Subcutaneous abdominal adipose tissue (tissue), 5 donors: ENCODE results near the gene VIPR2.

ENCODE experiments used
- H3K27ac ChIP-seq: one replicate; pipeline ENCODE4 v1.7.0; 2013; ENCODE audit warnings: low read depth, mild to moderate bottlenecking, inconsistent platforms, low read length, moderate library complexity
- H3K27me3 ChIP-seq, 5 donors: one replicate each; pipeline ENCODE4 v1.7.0; 2013; ENCODE audit warnings: low read length in 5 of 5, inconsistent platforms in 1 of 5; ENCODE audit not compliant: control insufficient read depth in 5 of 5, insufficient read depth in 4 of 5
- H3K36me3 ChIP-seq, 5 donors: one replicate each; pipeline ENCODE4 v1.7.0; 2013; ENCODE audit warnings: low read length in 5 of 5; ENCODE audit not compliant: control insufficient read depth in 5 of 5, insufficient read depth in 5 of 5
- H3K4me1 ChIP-seq, 5 donors: one replicate each; pipeline ENCODE4 v1.7.0; 2013; ENCODE audit warnings: low read length in 5 of 5, mild to moderate bottlenecking in 3 of 5, moderate library complexity in 1 of 5; ENCODE audit not compliant: control insufficient read depth in 5 of 5, insufficient read depth in 5 of 5
- H3K4me3 ChIP-seq, 5 donors: one replicate each; pipeline ENCODE4 v1.7.0; 2013; ENCODE audit warnings: low read length in 5 of 5, low read depth in 1 of 5
- H3K9ac ChIP-seq, 5 donors: one replicate each; pipeline ENCODE4 v1.7.0; 2013; ENCODE audit warnings: low read length in 5 of 5, mild to moderate bottlenecking in 4 of 5, moderate library complexity in 3 of 5
- H3K9me3 ChIP-seq, 5 donors: one replicate each; pipeline ENCODE4 v1.7.0; 2013; ENCODE audit warnings: low read length in 5 of 5; ENCODE audit not compliant: control insufficient read depth in 5 of 5
- donor health status: healthy.
- donor health status: healthy.
- donor health status: healthy.
- donor health status: healthy.
- donor health status: healthy.

Gene VIPR2

GRCh38 chr7:159122276-159122675 lies 22.4 kb downstream of the VIPR2 start:
- no peak overlapping the region for H3K4me3 ChIP-seq
- no peaks in the 10 kb centered on the region for H3K36me3 ChIP-seq
- peaks cover 0 to 2% (median 0%) of the 10 kb centered on the region in 5 donors for H3K4me1 ChIP-seq
- peaks cover 3 to 26% (median 15%) of the 10 kb centered on the region in 5 donors for H3K27me3 ChIP-seq
- no peak overlapping the region for H3K9ac ChIP-seq
- H3K27ac ChIP-seq: no peak overlapping the region
- H3K9me3 ChIP-seq: peaks cover 0 to 3% (median 0%) of the 10 kb centered on the region in 5 donors

GRCh38 chr7:159121476-159121875 lies 23.2 kb downstream of the VIPR2 start:
- no peak overlapping the region for H3K4me3 ChIP-seq
- H3K27ac ChIP-seq: no peak overlapping the region
- no peak overlapping the region for H3K9ac ChIP-seq
- H3K36me3 ChIP-seq: no peaks in the 10 kb centered on the region
- peaks cover 3 to 24% (median 13%) of the 10 kb centered on the region in 5 donors for H3K27me3 ChIP-seq
- H3K4me1 ChIP-seq: peaks cover 0 to 4% (median 0%) of the 10 kb centered on the region in 5 donors
- peaks cover 0 to 3% (median 0%) of the 10 kb centered on the region in 5 donors for H3K9me3 ChIP-seq

- Histone ChIP-seq H3K36me3 (no peaks in the 10 kb centered on the region), H3K27me3 (peaks cover 3 to 25% (median 13%) of the 10 kb centered on the region in 5 donors), H3K27ac (no peak overlapping the region), H3K9ac (no peak overlapping the region), H3K4me3 (no peak overlapping the region), H3K9me3 (peaks cover 0 to 3% (median 0%) of the 10 kb centered on the region in 5 donors), H3K4me1 (peaks cover 0 to 4% (median 0%) of the 10 kb centered on the region in 5 donors)
Observed at GRCh38 chr7:159121068-159121467, 23.6 kb downstream of the VIPR2 start.

GRCh38 chr7:159120540-159120919 lies 24.1 kb downstream of the VIPR2 start:
- Histone ChIP-seq H3K36me3 (no peaks in the 10 kb centered on the region), H3K4me1 (peaks cover 0 to 4% (median 0%) of the 10 kb centered on the region in 5 donors), H3K27ac (no peak overlapping the region), H3K9ac (no peak overlapping the region), H3K9me3 (peaks cover 0 to 3% (median 0%) of the 10 kb centered on the region in 5 donors), H3K4me3 (no peak overlapping the region), H3K27me3 (peaks cover 3 to 25% (median 13%) of the 10 kb centered on the region in 5 donors)

- Histone ChIP-seq H3K36me3 (no peaks in the 10 kb centered on the region), H3K27me3 (peaks cover 3 to 22% (median 18%) of the 10 kb centered on the region in 5 donors), H3K9me3 (peaks cover 0 to 3% (median 0%) of the 10 kb centered on the region in 5 donors), H3K9ac (no peak overlapping the region), H3K4me3 (no peak overlapping the region), H3K4me1 (peaks cover 0 to 4% (median 0%) of the 10 kb centered on the region in 5 donors), H3K27ac (no peak overlapping the region)
Observed at GRCh38 chr7:159119851-159120539, 24.7 kb downstream of the VIPR2 start.

- Histone ChIP-seq H3K9ac (no peak overlapping the region), H3K36me3 (no peaks in the 10 kb centered on the region), H3K4me1 (peaks cover 0 to 4% (median 0%) of the 10 kb centered on the region in 5 donors), H3K27ac (no peak overlapping the region), H3K27me3 (peaks cover 3 to 22% (median 19%) of the 10 kb centered on the region in 5 donors), H3K9me3 (peaks cover 0 to 3% (median 0%) of the 10 kb centered on the region in 5 donors), H3K4me3 (no peak overlapping the region)
Observed at GRCh38 chr7:159119026-159119741, 25.5 kb downstream of the VIPR2 start.

- H3K4me3 ChIP-seq: no peak overlapping the region
- peaks cover 0 to 4% (median 0%) of the 10 kb centered on the region in 5 donors for H3K4me1 ChIP-seq
- peaks cover 0 to 3% (median 0%) of the 10 kb centered on the region in 5 donors for H3K9me3 ChIP-seq
- peaks cover 3 to 22% (median 19%) of the 10 kb centered on the region in 5 donors for H3K27me3 ChIP-seq
- no peak overlapping the region for H3K9ac ChIP-seq
- H3K36me3 ChIP-seq: no peaks in the 10 kb centered on the region
- H3K27ac ChIP-seq: no peak overlapping the region
Observed at GRCh38 chr7:159118623-159119022, 26.0 kb downstream of the VIPR2 start.

GRCh38 chr7:159118197-159118595 lies 26.5 kb downstream of the VIPR2 start:
- H3K27ac ChIP-seq: no peak overlapping the region
- no peaks in the 10 kb centered on the region for H3K36me3 ChIP-seq
- peaks cover 0 to 4% (median 0%) of the 10 kb centered on the region in 5 donors for H3K4me1 ChIP-seq
- H3K4me3 ChIP-seq: no peak overlapping the region
- peaks cover 3 to 25% (median 19%) of the 10 kb centered on the region in 5 donors for H3K27me3 ChIP-seq
- H3K9me3 ChIP-seq: peaks cover 0 to 3% (median 0%) of the 10 kb centered on the region in 5 donors
- no peak overlapping the region for H3K9ac ChIP-seq

GRCh38 chr7:159117366-159118196 lies 27.1 kb downstream of the VIPR2 start:
- Histone ChIP-seq H3K4me3 (no peak overlapping the region), H3K9me3 (peaks cover 0 to 3% (median 0%) of the 10 kb centered on the region in 5 donors), H3K27me3 (peaks cover 3 to 27% (median 20%) of the 10 kb centered on the region in 5 donors), H3K27ac (no peak overlapping the region), H3K9ac (no peak overlapping the region), H3K36me3 (no peaks in the 10 kb centered on the region), H3K4me1 (peaks cover 0 to 4% (median 0%) of the 10 kb centered on the region in 5 donors)
